ENCODE results near the gene PRTFDC1.

PRTFDC1 gene

GRCh38 chr10:24879861-24880260, 72.5 kb downstream of the PRTFDC1 start:
- Histone ChIP-seq H3K36me3 (ENCODE audit: insufficient read depth) (no peaks in the 10 kb centered on the region), H3K4me3 (IDR thresholded peaks at IDR 0.05; ENCODE audit: insufficient read depth, low read depth, low read length) (no peak overlapping the region), H4K20me1 (ENCODE audit: insufficient read depth) (no peaks in the 10 kb centered on the region), H2AFZ (ENCODE audit: low read depth) (no peak overlapping the region), H3K27me3 (ENCODE audit: insufficient read depth, low read depth) (no peaks in the 10 kb centered on the region), H3K9ac (no peak overlapping the region), H3K79me2 (ENCODE audit: insufficient read depth, low read depth) (no peaks in the 10 kb centered on the region), H3K4me1 (ENCODE audit: low read depth, poor library complexity, severe bottlenecking) (peaks cover 12% of the 10 kb centered on the region), H3K4me2 (no peak overlapping the region), H3K27ac (no peak overlapping the region)
- TF ChIP-seq CTCF (conservative IDR thresholded peaks at IDR 0.05; ENCODE audit: low read depth, low read length) = no peak

GRCh38 chr10:24874133-24874532, 78.3 kb downstream of the PRTFDC1 start:
- TF ChIP-seq CTCF (conservative IDR thresholded peaks at IDR 0.05; ENCODE audit: low read depth, low read length) = no peak

GRCh38 chr10:24873281-24873683, 79.1 kb downstream of the PRTFDC1 start:
- Histone ChIP-seq H3K4me3 (IDR thresholded peaks at IDR 0.05; ENCODE audit: insufficient read depth, low read depth, low read length) (no peak overlapping the region), H3K79me2 (ENCODE audit: insufficient read depth, low read depth) (no peaks in the 10 kb centered on the region), H3K27ac (peak overlapping the region; percentile 91), H4K20me1 (ENCODE audit: insufficient read depth) (no peaks in the 10 kb centered on the region), H3K9ac (peak overlapping the region; percentile 40; the same call in 1 of the 2 replicates), H3K36me3 (ENCODE audit: insufficient read depth) (no peaks in the 10 kb centered on the region), H3K4me2 (peak overlapping the region; percentile 30), H2AFZ (ENCODE audit: low read depth) (peak overlapping the region; percentile 56), H3K4me1 (ENCODE audit: low read depth, poor library complexity, severe bottlenecking) (peaks cover 27% of the 10 kb centered on the region), H3K27me3 (ENCODE audit: insufficient read depth, low read depth) (no peaks in the 10 kb centered on the region)
- TF ChIP-seq CTCF (conservative IDR thresholded peaks at IDR 0.05; ENCODE audit: low read depth, low read length) = no peak

More at GRCh38 chr10:24874133-24874532, 78.3 kb downstream of the PRTFDC1 start:
- no peak overlapping the region for H3K9ac ChIP-seq
- no peak overlapping the region; the same call in 1 of the 2 replicates for H3K4me2 ChIP-seq
- H4K20me1 ChIP-seq (ENCODE audit: insufficient read depth) = no peaks in the 10 kb centered on the region
- H3K27ac ChIP-seq = peak overlapping the region; percentile 91
- peaks cover 27% of the 10 kb centered on the region for H3K4me1 ChIP-seq (ENCODE audit: low read depth, poor library complexity, severe bottlenecking)
- H3K27me3 ChIP-seq (ENCODE audit: insufficient read depth, low read depth) = no peaks in the 10 kb centered on the region
- H2AFZ ChIP-seq (ENCODE audit: low read depth) = no peak overlapping the region
- no peak overlapping the region for H3K4me3 ChIP-seq (IDR thresholded peaks at IDR 0.05; ENCODE audit: insufficient read depth, low read depth, low read length)
- no peaks in the 10 kb centered on the region for H3K79me2 ChIP-seq (ENCODE audit: insufficient read depth, low read depth)
- H3K36me3 ChIP-seq (ENCODE audit: insufficient read depth) = no peaks in the 10 kb centered on the region

GRCh38 chr10:24872790-24873182, 79.6 kb downstream of the PRTFDC1 start:
- Histone ChIP-seq H3K79me2 (ENCODE audit: insufficient read depth, low read depth) (no peaks in the 10 kb centered on the region), H3K27me3 (ENCODE audit: insufficient read depth, low read depth) (no peaks in the 10 kb centered on the region), H3K9ac (peak overlapping the region; percentile 40; the same call in 1 of the 2 replicates), H3K27ac (peak overlapping the region; percentile 91), H2AFZ (ENCODE audit: low read depth) (peak overlapping the region; percentile 56), H3K4me1 (ENCODE audit: low read depth, poor library complexity, severe bottlenecking) (peaks cover 27% of the 10 kb centered on the region), H3K4me2 (peak overlapping the region; percentile 30), H4K20me1 (ENCODE audit: insufficient read depth) (no peaks in the 10 kb centered on the region), H3K4me3 (IDR thresholded peaks at IDR 0.05; ENCODE audit: insufficient read depth, low read depth, low read length) (no peak overlapping the region), H3K36me3 (ENCODE audit: insufficient read depth) (no peaks in the 10 kb centered on the region)
- no peak for TF ChIP-seq CTCF (conservative IDR thresholded peaks at IDR 0.05; ENCODE audit: low read depth, low read length)

Data from KMS-11 (cell line).